B cell (primary cell): ENCODE results near the gene CHIC2. TPM values are rescaled to one million over a fixed set of nuclear protein-coding genes. Genes with fewer than 3 reads are reported as not detected.

Source experiments
- ATAC-seq: fragments of 200-7000 bp; cut with Tn5 transposase; one replicate; pipeline ENCODE4 v1.10.0; 2021; ENCODE audit warnings: low read depth, mild to moderate bottlenecking, moderate number of reproducible peaks, moderate library complexity
- CTCF ChIA-PET: fragments of 350-600 bp; sonication (Branson Sonifier 250); formaldehyde crosslinking; loops from one replicate; lab custom pipeline; 2021; ENCODE audit warnings: antibody characterized with exemption, inconsistent platforms; lab: Charles Lee
- POLR2A ChIA-PET: fragments of 350-600 bp; sonication (Branson Sonifier 250); formaldehyde crosslinking; loops from one replicate; lab custom pipeline; 2021; ENCODE audit warnings: antibody characterized with exemption; lab: Charles Lee
- DNase-seq: peaks from one replicate; pipeline ENCODE4 v3.0.0; 2013
- H2AFZ ChIP-seq: 2 replicates; pipeline ENCODE4 v1.6.1; 2012; ENCODE audit warnings: mild to moderate bottlenecking, low read depth, low read length; ENCODE audit not compliant: insufficient read depth, poor library complexity, severe bottlenecking
- H3K27ac ChIP-seq, 2 donors: 1 replicate in 1 of 2; 2 replicates in 1 of 2; pipeline ENCODE4 v1.5.1; 2012 to 2013; ENCODE audit warnings: low read length in 2 of 2, mild to moderate bottlenecking in 2 of 2, moderate library complexity in 1 of 2
- H3K27me3 ChIP-seq, 4 experiments: fragments of 200-600 bp in 1 of 4; sonication (generic) in 1 of 4; replicated peaks in 1 of 4; 1 replicate in 2 of 4; 2 replicates in 2 of 4; pipeline versions ENCODE4 v1.6.1 to v1.7.0; 2013 to 2016; ENCODE audit warnings: low read length in 3 of 4, mild to moderate bottlenecking in 2 of 4, mixed read lengths in 1 of 4, moderate library complexity in 1 of 4; ENCODE audit not compliant: insufficient read depth in 4 of 4, control insufficient read depth in 3 of 4; ENCODE audit errors: control extremely low read depth in 1 of 4
- H3K36me3 ChIP-seq, 2 experiments: replicated peaks in 1 of 2; 1 replicate in 1 of 2; 2 replicates in 1 of 2; pipeline versions ENCODE4 v1.6.1 to v1.7.1; 2013; ENCODE audit warnings: low read length in 1 of 2; ENCODE audit not compliant: insufficient read depth in 2 of 2, control insufficient read depth in 1 of 2; ENCODE audit errors: control extremely low read depth in 1 of 2, extremely low read depth in 1 of 2
- H3K4me1 ChIP-seq, 2 donors: fragments of 200-600 bp in 1 of 2; sonication (generic) in 1 of 2; 1 replicate in 1 of 2; 2 replicates in 1 of 2; pipeline versions ENCODE4 v1.5.1 to v1.6.1; 2013 to 2017; ENCODE audit warnings: low read length in 2 of 2; ENCODE audit not compliant: control insufficient read depth in 2 of 2, insufficient read depth in 2 of 2
- H3K4me2 ChIP-seq: replicated peaks from 2 replicates; pipeline ENCODE3; 2012; ENCODE audit warnings: mild to moderate bottlenecking, low read depth, low read length; ENCODE audit not compliant: poor library complexity, severe bottlenecking
- H3K4me3 ChIP-seq, 5 experiments: fragments of 200-600 bp in 1 of 5; sonication (generic) in 1 of 5; 1 replicate in 3 of 5; 2 replicates in 2 of 5; pipeline versions ENCODE4 v1.5.1 to v1.7.0; 2011 to 2016; ENCODE audit warnings: low read length in 4 of 5, mild to moderate bottlenecking in 4 of 5, low read depth in 2 of 5, control low read depth in 1 of 5, moderate library complexity in 1 of 5; ENCODE audit not compliant: insufficient read depth in 1 of 5; ENCODE audit errors: control extremely low read depth in 1 of 5, extremely low read depth in 1 of 5
- H3K79me2 ChIP-seq: fragments of 200-600 bp; sonication (generic); one replicate; pipeline ENCODE4 v1.6.0; 2016; ENCODE audit warnings: low read length; ENCODE audit not compliant: control insufficient read depth, insufficient read depth
- H3K9ac ChIP-seq: fragments of 200-600 bp; sonication (generic); 2 replicates; pipeline ENCODE4 v1.6.1; 2017; ENCODE audit warnings: mild to moderate bottlenecking, low read length, moderate library complexity
- H3K9me3 ChIP-seq, 3 donors: one replicate each; pipeline versions ENCODE4 v1.6.1 to v1.7.1; 2013; ENCODE audit warnings: low read length in 2 of 3; ENCODE audit not compliant: control insufficient read depth in 2 of 3, insufficient read depth in 1 of 3; ENCODE audit errors: control extremely low read depth in 1 of 3
- H4K20me1 ChIP-seq: 2 replicates; pipeline ENCODE4 v1.6.0; 2012; ENCODE audit warnings: mild to moderate bottlenecking, low read length; ENCODE audit not compliant: insufficient read depth, control insufficient read depth, poor library complexity, severe bottlenecking
- H3K27ac Mint-ChIP-seq: one replicate; pipeline ENCODE4 v1.8.0; 2021; ENCODE audit warnings: mixed read lengths
- H3K27me3 Mint-ChIP-seq: one replicate; pipeline ENCODE4 v1.8.0; 2021; ENCODE audit warnings: mixed read lengths
- H3K4me1 Mint-ChIP-seq: one replicate; pipeline ENCODE4 v1.8.0; 2021; ENCODE audit warnings: mixed read lengths
- H3K4me3 Mint-ChIP-seq: one replicate; pipeline ENCODE4 v1.8.0; 2021; ENCODE audit warnings: mixed read lengths
- H3K9me3 Mint-ChIP-seq: one replicate; pipeline ENCODE4 v1.8.0; 2022; ENCODE audit warnings: mixed read lengths; ENCODE audit not compliant: insufficient read depth
- EZH2 ChIP-seq: IDR thresholded peaks from 2 replicates; pipeline ENCODE4 v1.6.1; 2012; ENCODE audit warnings: borderline replicate concordance, low read depth, mild to moderate bottlenecking, moderate library complexity, low read length; ENCODE audit not compliant: insufficient read depth, poor library complexity, severe bottlenecking
- WGBS: methylation state at CpG from one replicate; pipeline ENCODE4 v1.1.5; 2013; ENCODE audit warnings: missing lambda C conversion rate; ENCODE audit not compliant: insufficient coverage; 5-methylcytosine and 5-hydroxymethylcytosine counted together
- intact Hi-C: fragments of 100-400 bp; cut with micrococcal nuclease; formaldehyde crosslinking; loops from one replicate; pipeline ENCODE4 v1.10.0; 2022
- polyA plus RNA-seq: library from polyadenylated mRNA; depleted of rRNA; stranded (reverse); fragments of >200 nt; gene quantifications from 2 replicates; pipeline ENCODE4 v1.2.3, GENCODE V29; 2012
- total RNA-seq, 2 donors: library from RNA; stranded (reverse); fragments of 120-200 nt in 1 of 2; gene quantifications; 1 replicate in 1 of 2; 2 replicates in 1 of 2; pipeline versions ENCODE4 v1.2.3 to v1.2.4, GENCODE V29; 2013 to 2022
- TF ChIP-seq, protein P1 (sequence below): fragments of 200-600 bp; IDR thresholded peaks from one replicate; pipeline ENCODE4 v1.8.0; 2022; ENCODE audit warnings: antibody characterized with exemption, mild to moderate bottlenecking

Gene CHIC2
- total and polyA plus RNA-seq, 2 donors (not counting 1 experiment from before 2014, with no cell fraction given), result 20.2 to 37.7 TPM

- Mint-ChIP-seq H3K27me3 (no peaks in the 10 kb centered on the region), H3K9me3 (no peaks in the 10 kb centered on the region), H3K4me3 (no peak overlapping the region), H3K4me1 (peaks cover 2% of the 10 kb centered on the region), H3K27ac (no peak overlapping the region)
- no peaks in the 10 kb centered on the region for H3K27me3 ChIP-seq
- H3K27ac ChIP-seq, result no peak overlapping the region
- no peak overlapping the region for H2AFZ ChIP-seq
- H3K9ac ChIP-seq, result no peak overlapping the region
- H3K36me3 ChIP-seq, result peaks cover 1 to 9% of the 10 kb centered on the region in 2 experiments
- ATAC-seq (no peak), DNase-seq (no peak)
- peaks cover 3% of the 10 kb centered on the region for H3K79me2 ChIP-seq
- no peaks in the 10 kb centered on the region for H3K4me1 ChIP-seq
- no peak for TF ChIP-seq EZH2
- TF ChIP-seq, protein P1, sequence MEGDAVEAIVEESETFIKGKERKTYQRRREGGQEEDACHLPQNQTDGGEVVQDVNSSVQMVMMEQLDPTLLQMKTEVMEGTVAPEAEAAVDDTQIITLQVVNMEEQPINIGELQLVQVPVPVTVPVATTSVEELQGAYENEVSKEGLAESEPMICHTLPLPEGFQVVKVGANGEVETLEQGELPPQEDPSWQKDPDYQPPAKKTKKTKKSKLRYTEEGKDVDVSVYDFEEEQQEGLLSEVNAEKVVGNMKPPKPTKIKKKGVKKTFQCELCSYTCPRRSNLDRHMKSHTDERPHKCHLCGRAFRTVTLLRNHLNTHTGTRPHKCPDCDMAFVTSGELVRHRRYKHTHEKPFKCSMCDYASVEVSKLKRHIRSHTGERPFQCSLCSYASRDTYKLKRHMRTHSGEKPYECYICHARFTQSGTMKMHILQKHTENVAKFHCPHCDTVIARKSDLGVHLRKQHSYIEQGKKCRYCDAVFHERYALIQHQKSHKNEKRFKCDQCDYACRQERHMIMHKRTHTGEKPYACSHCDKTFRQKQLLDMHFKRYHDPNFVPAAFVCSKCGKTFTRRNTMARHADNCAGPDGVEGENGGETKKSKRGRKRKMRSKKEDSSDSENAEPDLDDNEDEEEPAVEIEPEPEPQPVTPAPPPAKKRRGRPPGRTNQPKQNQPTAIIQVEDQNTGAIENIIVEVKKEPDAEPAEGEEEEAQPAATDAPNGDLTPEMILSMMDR, result no peak
- no peak overlapping the region for H3K4me2 ChIP-seq
- no peaks in the 10 kb centered on the region for H3K9me3 ChIP-seq
- H3K4me3 ChIP-seq, result no peak overlapping the region
- peaks cover 27% of the 10 kb centered on the region for H4K20me1 ChIP-seq
- ChIA-PET CTCF (interaction anchor here (0.7 kb wide), 1 partner anchor 21 kb away, joined by 3 read pairs; no protein-coding TSS in a partner anchor), POLR2A (no interaction called here)
- intact Hi-C loops, result no loop called here
- WGBS, result no CpG with 5 or more reads among the region's 1 CpG
Observed at GRCh38 chr4:54016504-54016903, 47.9 kb downstream of the CHIC2 start.

DNA sequence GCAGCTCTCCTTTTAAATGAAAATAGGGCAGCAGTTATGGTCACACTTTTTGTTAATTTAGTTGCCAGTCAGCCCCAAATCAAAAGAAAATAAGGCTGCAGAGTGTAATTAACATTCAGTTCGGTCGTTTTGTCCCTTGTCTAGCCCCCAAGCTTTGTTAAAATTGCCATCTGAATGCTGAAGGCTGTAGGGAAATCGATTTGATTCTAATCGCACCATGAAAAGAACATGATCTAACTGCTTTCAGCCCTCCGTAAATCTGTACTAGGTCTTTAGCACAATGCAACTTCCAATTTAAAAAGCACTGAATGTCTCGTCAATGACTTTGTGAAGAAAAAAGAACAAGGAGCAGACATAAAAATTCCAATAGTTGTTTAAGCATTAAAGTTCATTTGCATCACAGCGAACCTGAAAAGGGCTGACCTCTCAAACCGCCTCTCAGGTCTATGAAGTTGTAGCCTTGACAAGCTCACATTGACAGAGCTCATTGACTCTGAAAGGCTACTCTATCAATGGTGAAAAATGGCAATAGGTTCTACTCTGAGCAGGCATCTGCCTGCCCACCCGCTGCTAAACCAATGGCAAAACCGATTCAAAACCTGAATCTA is 48.9 kb downstream of the CHIC2 start:
- Mint-ChIP-seq H3K27ac (no peak overlapping the region), H3K4me3 (no peak overlapping the region), H3K27me3 (no peaks in the 10 kb centered on the region), H3K9me3 (no peaks in the 10 kb centered on the region), H3K4me1 (peaks cover 2% of the 10 kb centered on the region)
- H3K9me3 ChIP-seq, result no peaks in the 10 kb centered on the region
- WGBS, result 93% methylated on average over 6 of the region's 10 CpGs
- peaks cover 3 to 9% of the 10 kb centered on the region in 2 experiments for H3K36me3 ChIP-seq
- DNase-seq, result no peak
- H3K79me2 ChIP-seq, result no peaks in the 10 kb centered on the region
- no peak for TF ChIP-seq EZH2
- TF ChIP-seq, protein P1, result no peak
- no peak overlapping the region for H2AFZ ChIP-seq
- no peaks in the 10 kb centered on the region for H3K4me1 ChIP-seq
- no peak overlapping the region for H3K9ac ChIP-seq
- H3K4me3 ChIP-seq, result no peak overlapping the region
- H3K27ac ChIP-seq, result no peak overlapping the region
- intact Hi-C loops, result no loop called here
- CTCF ChIA-PET, result no interaction called here
- no peak overlapping the region for H3K4me2 ChIP-seq
- POLR2A ChIA-PET, result no interaction called here
- H3K27me3 ChIP-seq, result no peaks in the 10 kb centered on the region
- H4K20me1 ChIP-seq, result peaks cover 19% of the 10 kb centered on the region
- ATAC-seq, result no peak
